GM18507 (cell line): ENCODE results near the gene LRRFIP2.

Experiments
- DNase-seq: peaks from one replicate; pipeline ENCODE4 v3.0.0; 2011; ENCODE audit warnings: low read depth; ENCODE audit not compliant: insufficient read length; ENCODE audit errors: extremely low spot score
- FAIRE-seq: peaks from 2 replicates; lab custom pipeline; 2011; peaks lifted over from hg19 to GRCh38; lab: Jason Lieb, UNC

LRRFIP2 gene

GRCh38 chr3:37190667-37191066 lies 16.3 kb upstream of the LRRFIP2 start:
- FAIRE-seq: no peak

DNA sequence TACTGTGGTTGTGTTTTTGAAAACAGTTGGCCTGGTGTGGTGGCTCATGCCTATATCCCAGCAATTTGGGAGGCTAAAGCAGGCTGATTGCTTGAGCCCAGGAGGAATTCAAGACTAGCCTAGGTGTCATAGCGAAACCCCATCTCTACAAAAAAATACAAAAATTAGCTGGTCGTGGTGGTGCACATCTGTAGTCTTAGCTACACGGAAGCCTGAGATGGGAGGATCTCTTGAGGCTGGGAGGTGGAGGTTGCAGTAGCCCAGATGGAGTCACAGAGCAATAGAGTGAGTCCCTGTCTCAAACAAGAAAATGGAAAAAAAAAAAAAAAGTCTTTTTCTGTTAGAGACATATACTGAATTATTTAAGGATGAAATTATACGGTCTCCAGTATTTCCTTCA lies 14.7 kb upstream of the LRRFIP2 start:
- no peak for DNase-seq
- no peak for FAIRE-seq

More at GRCh38 chr3:37190667-37191066, 16.3 kb upstream of the LRRFIP2 start:
- DNase-seq: no peak

DNA sequence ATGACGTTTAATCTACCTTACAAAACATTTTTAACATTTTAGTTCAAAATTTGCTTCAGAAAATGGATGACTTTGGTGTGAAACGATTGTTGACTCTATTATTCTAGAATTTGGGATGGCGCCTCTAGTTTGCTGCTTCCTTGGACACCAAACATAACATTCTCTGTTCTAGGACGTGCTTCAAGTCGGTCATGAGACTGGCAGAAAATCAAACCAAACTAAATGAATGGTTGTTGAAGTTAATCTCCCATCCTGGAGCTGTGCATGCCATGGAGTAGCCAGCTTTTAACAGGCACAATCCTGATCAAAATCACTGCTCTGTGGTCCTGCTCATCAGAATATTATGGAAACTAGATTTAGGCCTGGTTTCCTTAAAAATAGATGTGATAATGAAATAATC lies 9.6 kb upstream of the LRRFIP2 start:
- FAIRE-seq (no peak), DNase-seq (no peak)

GRCh38 chr3:37183375-37183831 lies 9.0 kb upstream of the LRRFIP2 start:
- FAIRE-seq: no peak

DNA sequence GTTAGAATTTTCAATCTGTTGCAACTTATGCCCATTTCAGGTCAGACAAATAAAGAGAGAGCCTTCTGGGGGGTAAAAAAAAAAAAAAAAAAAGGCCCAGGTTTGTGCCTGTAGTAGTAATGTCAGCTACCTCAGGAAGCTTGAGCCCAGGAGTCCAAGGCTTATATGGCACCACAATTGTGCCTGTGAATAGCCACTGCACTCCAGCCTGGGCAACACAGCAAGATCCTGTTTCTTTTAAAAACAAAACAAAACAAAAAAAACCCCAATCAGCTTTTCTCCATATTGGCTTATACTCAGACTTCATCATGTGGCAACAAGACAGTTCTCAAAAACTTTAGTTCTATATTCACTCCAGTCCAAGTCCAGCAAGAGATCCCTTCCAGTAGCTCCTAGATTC lies 8.4 kb upstream of the LRRFIP2 start:
- FAIRE-seq (no peak), DNase-seq (no peak)

More at GRCh38 chr3:37183375-37183831, 9.0 kb upstream of the LRRFIP2 start:
- no peak for DNase-seq

- no peak for FAIRE-seq
- DNase-seq: no peak
These were observed 7.4 kb upstream of the LRRFIP2 start for GRCh38 chr3:37181756-37182155.

DNA sequence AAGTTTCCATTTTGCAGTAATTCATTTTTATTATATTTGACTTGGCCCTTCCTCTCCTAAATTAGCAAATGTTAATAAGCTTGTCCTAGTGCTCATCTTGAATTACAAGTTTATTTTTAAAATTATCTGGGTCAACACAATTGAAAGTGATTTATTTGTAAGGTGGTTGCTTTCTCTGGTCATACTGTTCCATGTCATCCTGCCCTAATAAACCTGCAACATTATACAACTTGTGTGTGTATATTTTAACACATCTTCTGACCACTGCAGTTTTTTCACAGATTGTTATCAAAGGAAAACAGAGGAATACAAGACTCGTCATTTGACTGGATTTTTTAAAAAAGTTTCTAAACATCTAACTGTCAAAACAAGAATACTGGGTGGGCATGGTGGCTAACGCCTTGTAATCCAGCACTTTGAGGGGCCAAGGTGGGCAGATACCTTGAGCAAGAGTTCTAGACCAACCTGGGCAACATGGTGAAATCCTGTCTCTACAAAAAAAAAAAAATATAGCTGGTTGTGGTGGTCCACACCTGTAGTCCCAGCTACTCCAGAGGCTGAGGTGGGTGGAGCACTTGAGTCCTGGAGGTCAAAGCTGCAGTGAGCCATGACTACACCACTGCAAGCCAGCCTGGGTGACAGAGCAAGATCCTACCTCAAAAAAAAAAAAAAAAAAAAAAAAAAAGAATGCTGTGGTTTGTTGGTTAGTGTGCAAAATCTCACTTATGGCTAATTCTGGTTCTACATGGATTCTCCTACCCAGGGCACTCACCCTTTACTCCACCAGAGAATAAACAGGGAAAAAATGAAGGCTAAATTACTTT lies 5.0 kb upstream of the LRRFIP2 start:
- DNase-seq (no peak), FAIRE-seq (no peak)

GRCh38 chr3:37173806-37174205 lies 576 bp downstream of the LRRFIP2 start:
- DNase-seq (no peak), FAIRE-seq (no peak)

DNA sequence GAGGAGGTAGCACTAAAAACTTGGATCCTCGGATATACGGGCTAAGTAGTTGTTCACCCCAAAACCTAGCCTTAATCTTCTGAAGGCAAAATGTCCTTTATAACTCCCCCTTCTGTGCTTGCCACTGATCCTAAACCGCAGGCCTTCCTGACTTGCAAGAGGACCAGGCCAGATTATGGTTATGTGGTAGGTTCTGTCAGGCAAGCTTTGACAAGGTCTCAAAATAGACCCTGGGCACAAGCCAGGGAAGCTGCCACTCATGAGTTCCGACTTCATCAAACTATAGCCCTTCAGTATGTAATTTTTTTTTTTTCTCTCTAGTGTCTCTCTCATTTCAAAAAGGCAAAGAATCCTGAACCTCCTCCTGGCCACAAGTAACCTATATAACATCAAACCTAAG lies 3.2 kb downstream of the LRRFIP2 start:
- no peak for DNase-seq
- no peak for FAIRE-seq

DNA sequence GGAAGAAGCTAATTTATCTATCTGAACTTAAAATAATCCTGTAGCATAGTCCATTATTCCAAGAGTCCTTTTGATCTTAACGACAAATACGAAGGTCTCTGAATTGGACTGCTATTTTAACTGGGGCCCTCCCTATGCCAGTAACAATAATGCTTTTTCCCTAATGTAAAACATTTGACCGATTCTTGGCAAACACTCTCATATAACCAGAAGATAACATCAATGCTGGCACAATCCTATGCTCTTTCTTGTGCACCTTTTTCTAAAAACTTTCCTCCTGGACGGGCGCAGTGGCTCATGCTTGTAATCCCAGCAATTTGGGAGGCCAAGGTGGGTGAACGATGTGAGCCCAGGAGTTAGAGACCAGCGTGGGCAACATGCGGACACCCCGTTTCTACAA lies 3.9 kb downstream of the LRRFIP2 start:
- DNase-seq (no peak), FAIRE-seq (no peak)

DNA sequence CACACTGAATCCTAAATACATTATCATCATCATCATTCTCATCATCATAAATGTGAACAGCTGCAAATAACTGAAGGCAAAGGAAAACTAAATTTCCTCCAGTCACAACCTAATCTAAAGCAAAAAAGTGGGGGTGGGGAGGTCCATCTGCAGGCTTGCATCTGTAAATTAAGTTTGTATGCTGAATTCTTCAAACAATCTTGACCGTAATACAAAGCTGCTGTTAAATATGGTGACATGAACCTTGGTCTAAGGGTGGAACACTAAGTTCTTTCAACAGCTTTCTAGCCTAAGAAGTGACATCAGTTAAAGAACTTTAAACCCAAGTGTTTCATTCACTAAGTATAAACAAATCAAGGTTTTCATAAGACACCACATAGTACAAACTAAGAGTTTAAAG lies 4.3 kb downstream of the LRRFIP2 start:
- DNase-seq: no peak
- FAIRE-seq: peak; percentile 9

DNA sequence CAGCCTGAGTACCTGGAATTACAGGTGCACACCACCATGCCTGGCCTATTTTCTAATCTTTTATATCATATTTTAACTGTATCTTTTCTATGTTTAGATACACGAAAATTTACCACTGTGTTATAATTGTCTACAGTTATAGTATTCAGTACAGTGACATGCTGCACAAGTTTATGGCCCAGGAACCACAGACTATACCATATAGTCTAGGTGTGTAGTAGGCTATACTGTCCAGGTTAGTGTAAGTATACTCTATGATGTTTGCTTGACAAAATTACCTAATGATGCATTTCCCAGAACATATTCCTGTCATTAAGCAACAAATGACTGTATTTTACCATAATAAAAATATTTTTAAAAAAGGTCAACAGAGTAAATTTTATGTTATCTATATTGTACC lies 5.5 kb downstream of the LRRFIP2 start:
- FAIRE-seq: no peak
- no peak for DNase-seq

GRCh38 chr3:37163262-37164015 lies 10.9 kb downstream of the LRRFIP2 start:
- no peak for DNase-seq

DNA sequence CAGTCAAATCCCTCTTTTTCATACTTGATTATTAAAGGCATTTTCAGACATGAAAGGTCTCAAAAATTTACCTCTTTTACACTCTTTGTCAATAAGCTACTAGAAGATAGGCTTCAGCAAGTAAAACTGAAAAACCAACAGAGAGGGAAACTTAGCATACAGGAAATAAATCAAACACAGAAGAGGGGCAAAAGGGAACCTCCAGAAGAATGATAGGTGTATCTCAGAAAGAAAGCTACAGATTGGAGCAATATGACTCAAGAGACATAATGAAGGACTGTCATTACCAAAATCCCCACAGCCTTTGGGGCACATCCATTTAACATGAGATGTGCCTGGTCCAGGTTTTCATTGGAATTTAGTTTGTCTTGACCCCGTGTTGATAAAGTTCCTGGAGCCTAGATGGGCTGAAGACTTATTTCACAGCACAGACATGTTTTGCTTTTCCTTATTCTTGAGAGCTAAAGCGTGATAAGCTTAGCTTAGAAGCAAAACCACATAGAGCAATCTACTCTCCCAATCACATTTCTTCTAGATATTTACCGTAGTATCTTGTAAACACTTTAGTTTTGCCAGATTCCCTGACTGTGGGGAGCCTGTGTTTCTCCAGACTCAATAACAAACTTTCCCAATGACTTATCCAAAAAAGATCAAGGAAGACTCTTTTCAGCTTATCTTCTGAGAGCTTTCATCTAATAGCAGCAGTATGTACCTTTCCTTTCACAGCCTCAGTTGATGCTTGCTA lies 11.7 kb downstream of the LRRFIP2 start:
- DNase-seq (no peak), FAIRE-seq (peak; percentile 84)

More at GRCh38 chr3:37163262-37164015, 10.9 kb downstream of the LRRFIP2 start:
- FAIRE-seq: peak; percentile 65

DNA sequence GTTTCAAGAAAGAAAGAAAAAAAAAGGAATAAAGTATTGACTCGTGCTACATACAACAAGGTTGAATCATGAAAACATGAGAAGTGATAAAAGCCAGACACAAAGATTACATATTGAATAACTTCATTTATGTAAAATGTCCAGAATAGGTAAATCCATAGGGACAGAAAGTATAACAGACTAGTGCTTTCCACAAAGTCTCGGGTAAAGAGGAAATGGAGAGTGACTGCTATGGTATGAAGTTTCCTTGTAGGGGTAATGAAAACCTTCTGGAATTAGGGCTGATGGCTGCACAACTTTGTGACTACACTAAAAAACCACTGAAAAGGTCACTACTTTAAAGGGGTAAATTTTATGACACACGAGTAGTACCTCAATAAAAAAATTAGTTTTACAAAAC lies 13.0 kb downstream of the LRRFIP2 start:
- DNase-seq (no peak), FAIRE-seq (no peak)

GRCh38 chr3:37155782-37156181 lies 18.6 kb downstream of the LRRFIP2 start:
- DNase-seq (no peak), FAIRE-seq (no peak)

DNA sequence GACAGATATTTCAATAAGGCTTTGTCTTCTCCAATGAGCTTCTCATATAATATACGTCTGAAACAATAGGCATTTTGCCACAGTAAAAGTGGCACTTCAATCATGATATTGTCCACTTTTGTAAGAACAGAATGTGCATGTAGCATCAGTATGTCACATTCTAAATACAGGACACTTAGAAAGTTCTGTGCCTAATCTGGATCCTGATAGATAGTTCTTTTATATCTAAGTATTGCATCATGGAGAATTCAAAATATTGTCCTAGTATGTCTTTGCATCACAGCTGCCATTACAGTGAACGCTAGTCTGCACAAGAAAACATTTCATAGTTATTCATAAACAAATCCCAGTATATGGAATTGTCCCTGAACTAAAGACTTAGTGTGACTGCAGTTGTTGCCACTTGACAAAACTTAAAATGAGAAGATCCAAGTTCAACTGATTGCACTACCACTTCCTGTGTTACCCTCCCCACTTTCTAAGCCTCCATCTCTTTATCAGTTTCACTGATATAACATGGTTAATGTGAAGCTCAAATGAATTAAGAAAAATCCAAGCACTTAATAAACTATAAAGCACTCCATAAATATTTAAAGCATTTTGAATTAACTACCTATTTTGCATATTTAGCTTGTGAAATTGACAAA lies 19.6 kb downstream of the LRRFIP2 start:
- FAIRE-seq (no peak), DNase-seq (no peak)

- no peak for FAIRE-seq
- no peak for DNase-seq
These were observed 23.8 kb downstream of the LRRFIP2 start for GRCh38 chr3:37150621-37151020.

DNA sequence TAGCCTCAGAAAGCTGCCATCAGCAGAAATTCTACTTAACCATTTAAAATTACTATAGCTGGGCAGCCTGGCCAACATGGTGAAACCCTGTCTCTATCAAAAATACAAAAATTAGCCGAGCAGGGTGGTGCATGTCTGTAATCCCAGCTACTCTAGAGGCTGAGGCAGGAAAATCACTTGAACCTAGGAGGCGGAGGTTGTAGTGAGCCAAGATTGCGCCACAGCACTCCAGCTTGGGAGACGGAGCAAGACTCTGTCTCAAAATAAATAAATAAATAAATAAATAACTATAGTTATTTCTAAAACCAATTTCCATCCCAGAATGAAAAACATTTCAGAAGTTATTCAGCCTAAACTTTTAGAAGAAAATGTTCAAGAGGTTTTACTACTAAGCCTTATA lies 25.1 kb downstream of the LRRFIP2 start:
- DNase-seq (no peak), FAIRE-seq (no peak)

- DNase-seq (no peak), FAIRE-seq (no peak)
These were observed 26.2 kb downstream of the LRRFIP2 start for GRCh38 chr3:37148208-37148607.
